ENCODE results near the gene PGBD2.
"Not testable (repeated sequence)": the region's sequence is repeated elsewhere in the genome, so short reads cannot be mapped to it uniquely, and the experiment has no call there.

Gene PGBD2

DNA sequence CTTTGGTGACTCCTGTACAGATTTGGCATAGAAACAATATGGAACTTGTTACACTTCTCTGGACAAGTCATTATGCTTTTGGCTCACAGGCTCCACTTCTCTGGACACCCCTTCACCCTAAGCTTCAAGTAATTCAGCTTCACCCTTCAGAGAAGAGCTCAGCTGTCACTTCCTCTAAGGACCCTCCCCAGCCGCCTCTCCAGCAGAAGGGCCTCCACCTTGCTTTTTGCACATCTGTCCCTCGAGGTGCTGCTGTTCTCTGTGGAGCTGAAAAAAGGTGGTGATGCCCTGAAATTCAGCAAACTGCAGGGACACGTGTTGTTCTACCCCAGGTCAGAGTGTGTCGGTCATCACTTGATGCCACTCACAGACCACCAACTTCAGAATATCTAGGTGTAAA lies 19.8 kb downstream of the PGBD2 start:
- not testable (repeated sequence) for DNase-seq (ENCODE audit: low read depth in 2 of 2)

DNA sequence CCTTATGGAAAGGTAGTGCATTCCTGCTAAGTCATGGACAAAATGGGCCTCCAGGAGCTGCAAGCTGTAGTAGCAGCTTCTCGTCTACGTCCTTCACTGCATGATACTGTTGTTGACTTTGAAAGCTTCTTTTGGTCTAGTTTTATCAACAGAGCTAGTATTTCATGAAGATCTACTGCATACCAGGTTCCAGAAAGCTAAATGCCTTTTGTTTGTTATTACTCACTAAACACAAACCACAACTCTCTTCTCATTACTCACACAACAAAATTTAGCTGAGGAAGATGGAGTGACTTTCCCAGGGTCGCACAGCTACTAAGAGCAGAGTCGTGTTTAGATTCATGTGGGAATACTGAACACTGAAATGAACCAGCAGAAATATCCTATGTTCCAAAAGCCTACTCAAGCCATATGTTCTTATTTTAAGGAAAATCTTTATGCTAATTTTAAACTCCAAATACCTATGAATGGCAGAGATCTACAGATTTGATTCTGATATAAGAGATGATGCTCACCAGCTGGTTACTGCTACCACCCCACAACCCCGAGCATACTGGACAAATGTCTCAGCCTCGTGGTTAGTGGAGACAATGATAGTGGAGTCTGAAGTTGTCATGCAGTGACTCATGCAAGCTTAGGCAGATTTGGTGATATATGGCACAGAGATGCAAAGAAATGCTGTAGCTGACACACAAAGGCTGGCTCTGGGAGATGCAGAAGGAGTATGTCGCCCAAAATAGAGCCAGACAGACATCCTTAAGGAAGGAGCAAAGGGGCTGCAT lies 20.6 kb downstream of the PGBD2 start:
- DNase-seq (ENCODE audit: low read depth in 2 of 2), result no peak

DNA sequence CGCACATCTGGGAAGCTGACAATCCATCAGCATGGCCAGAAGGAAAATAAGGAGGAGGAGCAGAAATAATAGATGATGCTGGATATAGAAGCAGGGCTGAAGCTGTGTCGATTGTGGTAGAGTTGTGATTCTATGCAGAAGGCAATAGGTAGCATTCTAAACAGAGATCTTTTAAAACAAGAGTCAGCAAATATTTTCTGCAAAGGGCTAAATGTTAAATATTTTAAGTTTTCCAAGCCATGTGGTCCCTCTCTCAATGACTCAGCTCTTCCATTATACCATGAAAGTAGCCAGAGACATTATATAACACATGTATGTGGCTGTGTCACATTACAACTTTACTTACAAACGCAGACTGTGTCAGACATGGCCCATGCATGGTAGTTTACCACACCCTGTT lies 21.2 kb downstream of the PGBD2 start:
- DNase-seq (ENCODE audit: low read depth in 2 of 2), result not testable (repeated sequence)

DNA sequence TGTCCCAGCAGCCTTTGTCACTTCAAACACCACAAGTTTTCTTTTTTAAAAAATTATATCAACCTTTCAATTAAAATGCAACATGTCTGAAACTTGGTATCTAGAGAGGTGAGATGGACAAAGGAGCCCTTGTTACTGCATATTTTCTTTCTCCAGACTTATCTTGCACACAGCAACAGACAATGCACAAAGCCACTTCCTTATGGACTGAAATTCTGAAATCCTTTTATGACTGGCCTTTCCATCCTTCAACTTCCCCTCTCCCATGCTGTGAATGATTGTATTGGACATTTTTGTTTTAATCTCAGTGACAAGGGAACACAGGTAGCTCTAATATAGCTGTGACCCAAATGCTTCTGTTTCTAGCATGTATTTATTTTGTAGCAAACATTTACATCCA lies 22.1 kb downstream of the PGBD2 start:
- not testable (repeated sequence) for DNase-seq (ENCODE audit: low read depth in 2 of 2)

DNA sequence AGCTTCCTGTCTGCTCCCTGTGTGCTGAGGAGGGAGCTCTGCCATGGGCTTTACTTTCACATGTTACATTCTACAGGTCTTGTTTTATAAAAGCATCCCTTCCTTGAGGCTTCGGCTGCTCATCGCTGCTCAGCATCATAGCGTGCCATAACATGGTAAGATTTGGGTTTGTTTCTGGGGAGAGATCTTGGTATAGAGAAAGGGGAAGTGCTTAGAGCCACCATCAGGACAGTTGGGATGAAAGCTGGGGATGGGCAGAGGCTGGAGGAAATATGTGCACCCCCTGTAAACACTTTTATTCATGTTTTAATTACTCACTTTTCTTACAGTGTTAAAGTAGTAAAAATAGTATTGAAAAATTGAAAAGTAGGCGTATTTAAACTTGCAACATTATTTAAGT lies 24.0 kb downstream of the PGBD2 start:
- not testable (repeated sequence) for DNase-seq (ENCODE audit: low read depth in 2 of 2)

DNA sequence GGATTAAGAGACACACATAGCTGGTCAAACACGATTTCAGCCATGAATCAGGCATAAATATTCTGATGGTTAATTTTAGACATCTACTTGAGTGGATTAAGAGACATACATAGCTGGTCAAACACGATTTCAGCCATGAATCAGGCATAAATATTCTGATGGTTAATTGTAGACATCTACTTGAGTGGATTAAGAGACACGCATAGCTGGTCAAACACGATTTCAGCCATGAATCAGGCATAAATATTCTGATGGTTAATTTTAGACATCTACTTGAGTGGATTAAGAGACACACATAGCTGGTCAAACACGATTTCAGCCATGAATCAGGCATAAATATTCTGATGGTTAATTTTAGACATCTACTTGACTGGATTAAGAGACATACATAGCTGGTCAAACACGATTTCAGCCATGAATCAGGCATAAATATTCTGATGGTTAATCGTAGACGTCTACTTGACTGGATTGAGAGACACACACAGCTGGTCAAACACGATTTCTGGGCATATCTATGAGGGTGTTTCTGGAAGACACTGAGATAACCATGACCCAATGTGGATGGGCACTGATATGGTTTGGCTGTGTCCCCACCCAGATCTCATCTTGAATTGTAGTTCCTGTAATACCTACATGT lies 32.3 kb downstream of the PGBD2 start:
- not testable (repeated sequence) for DNase-seq (ENCODE audit: low read depth in 2 of 2)

DNA sequence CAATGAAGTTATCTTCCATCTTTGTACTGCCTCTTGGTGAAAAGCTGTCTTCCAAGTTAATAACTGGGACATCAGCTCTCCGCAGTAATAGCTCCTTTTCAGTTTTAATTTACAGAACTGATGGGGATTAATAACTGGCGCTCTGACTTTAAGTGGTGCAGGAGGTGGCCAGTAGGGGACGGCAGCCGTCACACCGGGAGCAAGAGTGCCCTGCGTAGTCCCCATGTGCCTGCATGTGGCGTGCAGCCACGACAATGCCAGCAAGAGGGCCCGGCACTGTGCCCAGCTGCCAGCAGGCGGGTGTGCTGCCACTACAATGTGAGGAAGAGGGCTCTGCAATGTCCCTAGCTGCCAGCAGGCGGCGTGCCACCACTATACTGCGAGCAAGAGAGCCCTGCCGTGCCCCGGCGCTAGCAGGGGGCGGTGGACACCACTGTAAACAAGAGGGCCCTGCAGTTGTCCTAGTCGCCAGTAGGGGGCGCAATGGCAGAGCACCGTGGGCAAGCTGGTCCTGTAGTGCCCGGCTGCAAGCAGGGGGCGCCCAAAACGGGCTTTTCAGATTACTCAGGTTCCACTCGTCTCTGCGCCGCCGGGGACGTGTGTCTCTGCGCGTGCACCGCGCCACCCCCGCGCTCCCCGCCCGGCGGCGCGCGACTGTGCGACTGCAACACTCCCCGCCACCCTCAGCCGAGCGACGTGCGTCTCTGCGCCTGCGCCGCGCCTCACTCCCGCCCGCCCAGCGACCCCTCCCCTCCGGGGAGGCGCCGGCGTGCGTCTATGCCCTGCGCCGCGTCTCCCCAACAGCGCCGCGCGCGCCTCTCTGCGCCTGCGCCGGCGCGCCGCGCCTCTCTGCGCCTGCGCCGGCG lies 38.3 kb downstream of the PGBD2 start:
- DNase-seq (ENCODE audit: low read depth in 2 of 2), result not testable (repeated sequence)

DNA sequence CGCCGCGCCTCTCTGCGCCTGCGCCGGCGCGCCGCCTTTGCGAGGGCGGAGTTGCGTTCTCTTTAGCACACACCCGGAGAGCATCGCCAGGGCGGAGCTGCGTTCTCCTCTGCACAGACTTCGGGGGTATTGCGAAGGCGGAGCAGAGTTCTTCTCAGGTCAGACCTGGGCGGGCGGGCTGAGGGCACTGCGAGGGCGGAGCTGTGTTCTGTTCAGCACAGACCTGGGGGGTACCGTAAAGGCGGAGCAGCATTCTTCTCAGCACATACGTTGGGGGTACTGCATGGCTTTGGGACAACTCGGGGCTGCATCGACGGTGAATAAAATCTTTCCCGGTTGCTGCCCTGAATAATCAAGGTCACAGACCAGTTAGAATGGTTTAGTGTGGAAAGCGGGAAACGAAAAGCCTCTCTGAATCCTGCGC lies 39.0 kb downstream of the PGBD2 start:
- not testable (repeated sequence) for DNase-seq (ENCODE audit: low read depth in 2 of 2)

DNA sequence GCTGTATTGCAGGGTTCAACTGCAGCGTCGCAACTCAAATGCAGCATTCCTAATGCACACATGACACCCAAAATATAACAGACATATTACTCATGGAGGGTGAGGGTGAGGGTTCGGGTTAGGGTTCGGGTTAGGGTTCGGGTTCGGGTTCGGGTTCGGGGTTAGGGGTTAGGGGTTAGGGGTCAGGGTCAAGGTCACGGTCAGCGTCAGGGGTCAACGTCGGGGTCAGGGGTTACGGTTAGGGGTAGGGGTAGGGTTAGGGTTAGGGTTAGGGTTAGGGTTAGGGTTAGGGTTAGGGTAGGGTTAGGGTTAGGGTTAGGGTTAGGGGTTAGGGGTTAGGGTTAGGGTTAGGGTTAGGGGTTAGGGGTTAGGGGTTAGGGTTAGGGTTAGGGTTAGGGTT lies 39.4 kb downstream of the PGBD2 start:
- DNase-seq (ENCODE audit: low read depth in 2 of 2), result not testable (repeated sequence)

DNA sequence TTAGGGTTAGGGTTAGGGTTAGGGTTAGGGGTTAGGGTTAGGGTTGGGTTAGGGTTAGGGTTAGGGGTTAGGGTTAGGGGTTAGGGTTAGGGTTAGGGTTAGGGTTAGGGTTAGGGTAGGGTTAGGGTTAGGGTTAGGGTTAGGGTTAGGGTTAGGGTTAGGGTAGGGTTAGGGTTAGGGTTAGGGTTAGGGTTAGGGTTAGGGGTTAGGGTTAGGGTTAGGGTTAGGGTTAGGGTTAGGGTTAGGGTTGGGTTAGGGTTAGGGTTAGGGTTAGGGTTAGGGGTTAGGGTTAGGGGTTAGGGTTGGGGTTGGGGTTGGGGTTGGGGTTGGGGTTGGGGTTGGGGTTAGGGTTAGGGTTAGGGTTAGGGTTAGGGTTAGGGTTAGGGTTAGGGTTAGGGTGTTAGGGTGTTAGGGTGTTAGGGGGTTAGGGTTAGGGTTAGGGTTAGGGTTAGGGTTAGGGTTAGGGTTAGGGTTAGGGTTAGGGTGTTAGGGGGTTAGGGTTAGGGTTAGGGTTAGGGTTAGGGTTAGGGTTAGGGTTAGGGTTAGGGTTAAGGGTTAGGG lies 39.9 kb downstream of the PGBD2 start:
- not testable (repeated sequence) for DNase-seq (ENCODE audit: low read depth in 2 of 2)
